Ovary (tissue), 3 donors: ENCODE results near the gene BMPR2.
"Not testable (repeated sequence)": the region's sequence is repeated elsewhere in the genome, so short reads cannot be mapped to it uniquely, and the experiment has no call there.

ENCODE experiments used
- CTCF ChIP-seq, 3 donors: fragments of 450-650 bp in 2 of 3; fragments of 200-600 bp in 1 of 3; IDR thresholded peaks; one replicate each; pipeline versions ENCODE4 v1.5.1 to v1.8.0; 2016 to 2022; ENCODE audit warnings: antibody characterized with exemption in 3 of 3, mild to moderate bottlenecking in 1 of 3
- EP300 ChIP-seq: sonication (generic); formaldehyde crosslinking; IDR thresholded peaks from one replicate; pipeline ENCODE4 v1.6.1; 2017; ENCODE audit warnings: antibody characterized with exemption
- POLR2A ChIP-seq: fragments of 450-650 bp; IDR thresholded peaks from one replicate; pipeline ENCODE4 v1.6.1; 2017; ENCODE audit warnings: antibody characterized with exemption, mild to moderate bottlenecking, moderate library complexity
- donor health status: DM: no; HTN: no; CAD: no.

DNA sequence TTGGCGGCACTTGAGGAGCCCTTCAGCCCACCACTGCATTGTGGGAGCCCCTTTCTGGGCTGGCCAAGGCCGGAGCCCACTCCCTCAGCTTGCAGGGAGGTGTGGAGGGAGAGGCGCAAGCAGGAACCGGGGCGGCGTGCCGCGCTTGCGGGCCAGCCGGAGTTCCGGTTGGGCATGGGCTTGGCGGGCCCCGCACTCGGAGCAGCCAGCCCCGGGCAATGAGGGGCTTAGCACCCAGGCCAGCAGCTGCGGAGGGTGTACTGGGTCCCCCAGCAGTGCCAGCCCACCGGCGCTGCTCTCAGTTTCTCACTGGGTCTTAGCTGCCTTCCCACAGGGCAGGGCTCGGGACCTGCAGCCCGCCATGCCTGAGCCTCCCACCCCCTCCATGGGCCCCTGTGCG, 127.1 kb downstream of the BMPR2 start:
- not testable (repeated sequence) for TF ChIP-seq CTCF (IDR thresholded peaks at IDR 0.05); POLR2A; EP300
